H7 (cell line): ENCODE data around the gene CHST13. TPM values are rescaled to one million over a fixed set of nuclear protein-coding genes. Genes with fewer than 3 reads are reported as not detected.

ENCODE experiments used
- DNase-seq: peaks from one replicate; pipeline ENCODE4 v3.0.0; 2012
- H3K27me3 ChIP-seq: 2 replicates; pipeline ENCODE4 v1.6.0; 2011; ENCODE audit warnings: mild to moderate bottlenecking, low read length; ENCODE audit not compliant: control insufficient read depth, insufficient read depth
- H3K36me3 ChIP-seq: replicated peaks from 2 replicates; pipeline ENCODE4 v1.5.1; 2011; ENCODE audit warnings: low read length; ENCODE audit not compliant: control insufficient read depth, insufficient read depth
- H3K4me3 ChIP-seq: 2 replicates; pipeline ENCODE4 v1.5.1; 2011; ENCODE audit warnings: low read depth, mild to moderate bottlenecking, control low read depth, low read length, moderate library complexity; ENCODE audit not compliant: insufficient read depth
- total RNA-seq: library from RNA; depleted of rRNA; stranded (reverse); fragments of >200 nt; shearing (Covaris generic); gene quantifications from 2 replicates; pipeline ENCODE4 v1.2.3, GENCODE V29; 2014; rRNA removed

Gene CHST13, protein sequence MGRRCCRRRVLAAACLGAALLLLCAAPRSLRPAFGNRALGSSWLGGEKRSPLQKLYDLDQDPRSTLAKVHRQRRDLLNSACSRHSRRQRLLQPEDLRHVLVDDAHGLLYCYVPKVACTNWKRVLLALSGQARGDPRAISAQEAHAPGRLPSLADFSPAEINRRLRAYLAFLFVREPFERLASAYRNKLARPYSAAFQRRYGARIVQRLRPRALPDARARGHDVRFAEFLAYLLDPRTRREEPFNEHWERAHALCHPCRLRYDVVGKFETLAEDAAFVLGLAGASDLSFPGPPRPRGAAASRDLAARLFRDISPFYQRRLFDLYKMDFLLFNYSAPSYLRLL
- total RNA-seq = 2.5 and 2.8 TPM in 2 replicates

- Histone ChIP-seq H3K27me3 (peaks cover 20% of the 10 kb centered on the region), H3K4me3 (peak within 1 kb of the TSS; percentile 53), H3K36me3 (no peaks in the 10 kb centered on the region)
- peak; percentile 95 for DNase-seq
Measured at GRCh38 chr3:126523745-126524428, at the start of gene CHST13. Gene CHST13, plus strand, starts transcription at chr3:126524155. Its CDS starts 178 bp downstream, at chr3:126524333.

DNA sequence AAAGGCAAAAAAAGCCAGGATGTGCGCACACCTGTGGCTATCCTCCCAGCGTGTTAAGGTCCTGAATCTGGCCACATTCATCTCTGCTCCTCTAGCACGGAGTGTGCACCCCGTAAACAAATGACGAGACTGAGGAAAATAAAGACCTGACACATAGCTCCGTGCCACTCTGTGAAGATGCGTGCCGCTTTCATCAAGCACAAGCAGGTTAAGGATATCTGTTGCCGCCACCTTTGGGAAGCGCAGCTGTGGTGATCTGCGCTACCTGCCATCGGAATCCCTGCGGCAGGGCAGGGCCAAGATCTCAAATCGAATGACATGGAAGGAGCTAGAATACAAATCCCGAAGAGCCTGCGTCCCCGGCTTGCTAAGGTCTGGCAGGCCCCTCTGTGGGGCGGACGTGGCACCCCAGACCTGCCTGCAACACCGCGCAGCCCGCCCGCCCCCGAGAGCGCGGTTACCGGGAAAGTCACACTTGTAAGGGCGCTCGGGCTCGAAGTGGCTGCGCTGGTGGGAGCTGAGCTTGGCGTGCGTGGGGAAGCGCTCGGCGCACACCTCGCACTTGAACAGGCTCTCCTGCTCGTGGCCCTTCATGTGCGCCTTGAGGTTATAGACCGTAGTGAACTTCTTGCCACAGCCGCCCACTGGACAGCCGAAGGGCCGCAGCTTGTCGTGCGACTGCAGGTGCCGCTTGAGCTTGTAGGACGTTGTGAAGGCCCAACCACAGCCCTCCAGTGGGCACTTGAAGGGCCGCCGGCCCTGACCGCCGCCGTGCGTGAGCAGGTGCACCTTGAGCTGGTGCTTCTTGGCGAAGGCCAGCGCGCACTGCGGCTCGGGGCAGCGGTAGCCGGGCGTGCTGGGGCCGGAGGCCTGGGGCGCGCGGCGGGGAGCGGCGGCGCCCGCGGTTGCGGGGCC lies 49.2 kb upstream of the CHST13 start:
- H3K4me3 ChIP-seq = peak overlapping the region; percentile 80
- peak; percentile 81 for DNase-seq
- H3K36me3 ChIP-seq = peaks cover 16% of the 10 kb centered on the region
- no peaks in the 10 kb centered on the region for H3K27me3 ChIP-seq

DNA sequence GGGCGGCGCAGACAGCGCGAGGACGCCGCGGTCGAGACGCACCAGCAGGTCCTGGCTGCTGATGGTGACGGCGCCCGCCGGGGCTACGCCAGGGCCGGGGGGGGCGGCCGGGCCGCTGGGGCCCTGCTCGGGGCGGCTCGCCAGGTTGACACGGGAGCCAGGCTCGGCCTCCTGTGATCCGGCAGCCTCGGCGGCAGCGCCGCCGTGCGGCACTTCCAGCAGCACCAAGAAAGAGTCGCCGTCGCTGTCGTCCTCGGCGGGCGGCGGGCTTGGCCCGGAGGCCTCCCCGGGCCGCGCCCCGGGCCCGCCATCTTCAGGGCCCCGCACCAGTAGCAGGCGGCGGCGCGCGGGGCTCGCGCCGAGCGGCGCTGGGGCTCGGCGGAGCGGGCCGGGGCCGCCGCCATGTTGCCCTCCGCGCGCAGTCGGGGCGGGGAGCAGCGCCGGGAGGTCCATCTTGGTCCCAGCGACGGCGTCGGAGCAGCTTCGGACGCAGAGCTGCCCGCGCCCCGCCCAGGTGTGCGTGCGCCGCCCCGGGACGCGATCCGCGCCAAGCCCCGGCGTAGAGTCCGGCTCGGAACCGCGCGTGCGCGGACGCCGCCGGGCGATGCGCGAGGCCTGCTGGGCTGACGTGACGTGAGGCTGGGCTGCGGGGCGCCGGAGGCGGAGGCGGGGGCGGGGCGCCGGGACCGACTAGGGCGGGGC lies 48.4 kb upstream of the CHST13 start, which contains the start of gene ZXDC:
ZXDC (minus strand) TSS at position 479 of the 702 bp plus-strand sequence; CDS start at position 453, 26 bp downstream.
- peak; percentile 100 for DNase-seq
- Histone ChIP-seq H3K27me3 (no peaks in the 10 kb centered on the region), H3K36me3 (peaks cover 9% of the 10 kb centered on the region)

GRCh38 chr3:126476166-126477060 lies 47.5 kb upstream of the CHST13 start:
- H3K36me3 ChIP-seq = peaks cover 3% of the 10 kb centered on the region
- peak; percentile 99 for DNase-seq
- H3K4me3 ChIP-seq = peak overlapping the region; percentile 82
- H3K27me3 ChIP-seq = no peaks in the 10 kb centered on the region

More for the DNA sequence above, 48.4 kb upstream of the CHST13 start, which contains the start of gene ZXDC:
- peak within 1 kb of the TSS; percentile 82 for H3K4me3 ChIP-seq

DNA sequence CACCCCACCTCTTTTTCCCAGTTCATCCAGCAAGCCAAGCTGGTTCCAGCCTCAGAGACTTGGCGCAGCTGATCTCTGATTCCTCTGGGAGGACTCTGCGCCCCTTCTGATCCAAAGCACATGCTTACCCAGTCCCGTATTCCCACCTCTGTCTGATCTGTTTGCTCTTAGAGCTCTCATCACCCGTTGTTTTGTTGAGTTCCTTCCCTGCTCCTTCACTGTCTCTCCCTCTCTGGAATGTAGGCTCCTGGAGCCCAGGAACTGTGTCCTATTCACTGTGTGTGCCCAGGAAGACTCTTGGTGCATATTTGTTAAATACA lies 46.9 kb upstream of the CHST13 start:
- Histone ChIP-seq H3K36me3 (peaks cover 2% of the 10 kb centered on the region), H3K4me3 (peak overlapping the region; percentile 3; the same call in 1 of the 2 replicates), H3K27me3 (no peaks in the 10 kb centered on the region)
- DNase-seq = peak; percentile 81

- Histone ChIP-seq H3K4me3 (no peak overlapping the region), H3K27me3 (no peaks in the 10 kb centered on the region), H3K36me3 (peaks cover under 1% of the 10 kb centered on the region; the same call in 1 of the 2 replicates)
- no peak for DNase-seq
Measured at GRCh38 chr3:126478581-126479310, 45.2 kb upstream of the CHST13 start.

- Histone ChIP-seq H3K27me3 (no peaks in the 10 kb centered on the region), H3K4me3 (no peak overlapping the region), H3K36me3 (no peaks in the 10 kb centered on the region)
- DNase-seq = no peak
Measured at GRCh38 chr3:126479642-126480041, 44.3 kb upstream of the CHST13 start.

DNA sequence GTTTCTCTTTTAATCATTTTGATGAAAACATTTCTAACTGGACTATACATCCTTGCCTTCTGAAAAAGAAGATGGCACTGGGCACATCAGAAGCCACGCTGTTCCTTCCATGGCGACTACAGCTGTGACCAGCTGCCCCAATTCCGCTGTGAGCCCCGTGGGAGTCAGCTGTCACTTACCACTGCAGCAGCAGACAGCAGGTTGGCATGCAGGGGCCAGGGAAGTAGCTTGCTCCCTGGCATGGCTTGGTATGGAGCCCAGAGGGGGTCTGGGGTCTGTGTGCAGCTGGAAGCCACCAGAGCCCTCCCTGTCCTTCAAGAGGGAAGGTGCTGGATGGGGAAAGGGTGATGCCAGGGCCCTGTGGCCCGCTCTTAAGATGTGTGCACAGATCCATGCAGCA lies 43.7 kb upstream of the CHST13 start:
- no peaks in the 10 kb centered on the region for H3K27me3 ChIP-seq
- DNase-seq = no peak
- no peaks in the 10 kb centered on the region for H3K36me3 ChIP-seq
- no peak overlapping the region for H3K4me3 ChIP-seq

- no peak overlapping the region for H3K4me3 ChIP-seq
- DNase-seq = no peak
- no peaks in the 10 kb centered on the region for H3K36me3 ChIP-seq
- H3K27me3 ChIP-seq = no peaks in the 10 kb centered on the region
Measured at GRCh38 chr3:126480861-126481260, 43.1 kb upstream of the CHST13 start.

DNA sequence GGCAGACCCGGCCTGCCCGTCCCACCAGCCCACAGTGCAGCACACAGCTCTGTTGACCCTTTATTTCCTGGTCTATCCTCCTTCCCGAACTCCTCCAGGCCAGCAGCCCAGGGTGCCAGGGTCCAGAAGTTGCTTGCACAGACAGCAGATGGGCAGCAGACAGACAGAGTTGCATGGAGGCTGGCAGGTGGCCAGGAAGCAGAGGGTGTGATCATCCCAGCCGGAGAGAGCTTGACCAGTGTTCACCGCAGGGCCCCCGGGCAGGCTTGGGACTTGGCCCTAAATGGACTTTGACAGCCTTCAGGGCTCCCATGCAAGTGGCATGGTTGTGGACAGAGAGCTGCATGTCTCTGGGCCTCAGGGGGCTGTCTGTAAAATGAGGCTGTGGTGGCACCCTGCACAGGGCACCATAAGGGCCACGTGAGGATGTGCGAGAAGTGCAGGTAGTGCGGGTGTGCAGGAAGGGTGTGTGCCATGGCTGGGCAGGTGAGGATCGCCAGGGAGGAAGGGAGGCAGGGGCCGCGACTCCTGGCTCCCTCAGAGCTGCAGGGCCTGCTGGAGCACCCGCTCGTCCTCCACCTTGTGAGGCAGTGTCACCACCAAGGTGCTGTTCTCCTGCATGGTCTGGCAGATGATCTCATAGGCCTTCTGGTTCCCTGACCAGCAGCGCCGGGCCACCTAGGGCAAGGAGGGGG lies 42.0 kb upstream of the CHST13 start:
- no peak for DNase-seq
- Histone ChIP-seq H3K4me3 (no peak overlapping the region), H3K36me3 (no peaks in the 10 kb centered on the region), H3K27me3 (no peaks in the 10 kb centered on the region)

DNA sequence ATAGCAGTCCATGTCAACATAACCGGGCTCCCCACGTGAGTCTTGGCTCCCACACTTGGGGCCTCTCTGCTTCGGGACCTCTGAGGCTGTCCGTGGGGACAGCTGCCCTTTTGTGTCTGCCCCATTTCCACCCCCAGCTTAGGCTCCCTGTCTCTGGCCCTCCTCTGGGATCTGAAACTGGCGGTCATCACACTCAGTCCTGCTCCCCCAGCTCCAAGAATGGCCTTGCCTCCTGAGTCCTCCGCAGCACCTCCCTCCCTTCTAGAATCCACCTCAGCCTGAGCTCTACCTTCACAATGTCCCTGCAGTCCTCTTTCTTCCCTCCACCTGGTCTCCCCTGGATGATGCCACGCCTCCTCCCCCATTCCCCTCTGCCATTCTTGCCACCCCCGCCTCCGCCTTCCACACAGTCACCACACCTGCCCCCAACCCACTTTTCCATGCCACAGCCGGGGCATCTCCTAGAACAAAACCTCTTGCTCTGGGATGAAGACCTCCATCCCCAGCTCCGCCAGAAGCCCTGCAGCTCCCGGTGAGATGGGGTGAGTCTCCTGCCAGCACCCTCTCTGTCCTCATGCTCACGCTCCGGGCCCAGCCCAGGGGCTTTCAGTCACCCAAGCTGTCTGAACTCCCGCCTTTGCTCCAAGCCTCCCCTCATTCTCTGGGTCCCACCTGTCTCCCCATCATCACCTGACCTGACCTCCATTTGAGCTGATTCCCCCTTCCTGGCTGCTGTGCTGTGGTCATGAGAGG lies 41.3 kb upstream of the CHST13 start:
- Histone ChIP-seq H3K27me3 (no peaks in the 10 kb centered on the region), H3K4me3 (no peak overlapping the region), H3K36me3 (no peaks in the 10 kb centered on the region)
- DNase-seq = no peak

DNA sequence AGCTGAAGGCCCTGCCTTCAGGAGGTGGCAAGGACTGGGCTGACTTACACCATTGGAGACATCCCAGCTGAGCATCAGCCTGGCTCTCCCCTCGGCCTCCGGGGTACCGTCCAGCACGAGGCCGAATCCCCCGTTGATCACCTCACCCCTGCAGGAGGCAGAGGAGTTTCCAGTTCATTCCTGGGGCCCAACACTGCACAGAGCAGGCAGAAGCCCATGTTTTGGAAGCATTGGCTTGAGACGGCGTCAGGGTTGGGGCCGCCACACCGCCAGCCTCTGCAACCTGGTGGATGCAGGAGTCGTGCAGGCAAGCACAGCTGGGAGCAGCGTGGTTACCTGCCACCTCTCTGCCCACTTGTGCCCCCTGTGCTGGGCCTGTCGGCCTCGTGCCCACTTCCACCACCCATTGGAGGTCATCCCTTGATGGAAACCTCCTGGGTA lies 40.6 kb upstream of the CHST13 start:
- Histone ChIP-seq H3K4me3 (no peak overlapping the region), H3K27me3 (no peaks in the 10 kb centered on the region), H3K36me3 (no peaks in the 10 kb centered on the region)
- DNase-seq = no peak
